Tibial nerve (tissue), 4 donors: ENCODE results near the gene FANCI. TPM values are rescaled to one million over a fixed set of nuclear protein-coding genes. Genes with fewer than 3 reads are reported as not detected.

Experiments
- DNase-seq, 2 donors: peaks; one replicate each; pipeline ENCODE4 v3.0.0-alpha.2; 2019; ENCODE audit warnings: low spot score in 2 of 2
- H3K27ac ChIP-seq, 4 donors: fragments of 200-600 bp; sonication (generic) in 3 of 4; one replicate each; pipeline ENCODE4 v1.5.1; 2017 to 2019; ENCODE audit warnings: mild to moderate bottlenecking in 1 of 4
- H3K27me3 ChIP-seq, 2 donors: fragments of 200-600 bp; sonication (generic) in 1 of 2; one replicate each; pipeline versions ENCODE4 v1.5.1 to v1.6.0; 2017 to 2019
- H3K36me3 ChIP-seq, 3 donors: fragments of 200-600 bp; sonication (generic); one replicate each; pipeline ENCODE4 v1.5.1; 2018 to 2019
- H3K4me1 ChIP-seq, 4 donors: fragments of 200-600 bp; sonication (generic) in 3 of 4; one replicate each; pipeline ENCODE4 v1.5.1; 2017 to 2019
- H3K4me3 ChIP-seq, 4 donors: fragments of 200-600 bp; sonication (generic) in 3 of 4; one replicate each; pipeline ENCODE4 v1.5.1; 2017 to 2019; ENCODE audit warnings: mild to moderate bottlenecking in 1 of 4, moderate library complexity in 1 of 4
- H3K9me3 ChIP-seq, 4 donors: fragments of 200-600 bp; sonication (generic) in 3 of 4; one replicate each; pipeline ENCODE4 v1.5.1; 2017 to 2019
- EP300 ChIP-seq, 2 donors: sonication (generic); formaldehyde crosslinking; IDR thresholded peaks; one replicate each; pipeline ENCODE4 v1.6.1; 2017; ENCODE audit warnings: antibody characterized with exemption in 2 of 2, mild to moderate bottlenecking in 1 of 2
- POLR2A ChIP-seq, 2 donors: fragments of 450-650 bp; IDR thresholded peaks; one replicate each; pipeline ENCODE4 v1.6.1; 2017; ENCODE audit warnings: antibody characterized with exemption in 2 of 2, mild to moderate bottlenecking in 2 of 2, moderate library complexity in 2 of 2
- WGBS, 2 donors: methylation state at CpG; one replicate each; pipeline ENCODE4 v1.1.5; 2018; 5-methylcytosine and 5-hydroxymethylcytosine counted together
- total RNA-seq, 4 donors: library from RNA; depleted of rRNA; stranded (reverse); fragments of >200 nt; gene quantifications; one replicate each; pipeline ENCODE4 v1.1.0, GENCODE V29; 2016
- TF ChIP-seq, protein P1 (sequence below), 5 experiments: fragments of 200-600 bp in 3 of 5; fragments of 450-650 bp in 2 of 5; sonication (generic) in 3 of 5; IDR thresholded peaks; one replicate each; pipeline ENCODE4 v1.5.1; 2016 to 2019; ENCODE audit warnings: antibody characterized with exemption in 5 of 5, mild to moderate bottlenecking in 3 of 5, moderate library complexity in 2 of 5

FANCI gene
- total RNA-seq, 4 donors from 2014 or later, result 2.7 to 8.7 (median 5.1) TPM

DNA sequence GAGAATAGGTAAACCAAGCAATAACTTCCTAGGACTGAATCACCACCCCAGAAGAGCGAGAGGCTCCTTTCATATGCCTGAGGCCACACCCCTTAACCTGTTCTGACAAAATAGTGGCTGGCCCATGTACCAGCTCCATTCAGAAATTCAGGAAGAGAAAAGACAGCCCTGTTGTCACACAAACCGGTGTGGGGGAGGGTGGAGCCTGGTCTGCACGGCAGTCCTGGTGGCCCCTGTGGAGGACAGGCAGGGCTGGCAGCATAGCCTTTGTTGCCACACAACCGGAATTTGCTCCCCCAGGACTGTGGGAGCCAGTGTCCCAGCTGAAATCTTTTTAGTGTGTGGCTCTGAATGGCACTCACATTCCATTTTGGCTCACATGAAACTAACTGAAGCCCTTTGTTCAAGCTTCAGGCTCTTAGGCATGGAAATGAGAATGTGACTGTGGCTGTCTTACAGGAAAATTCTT, 46.2 kb upstream of the FANCI start:
- peak in 1 of 2 donors; percentile 18 for DNase-seq
- Histone ChIP-seq H3K9me3 (no peaks in the 10 kb centered on the region), H3K36me3 (peaks cover 6 to 30% (median 10%) of the 10 kb centered on the region in 3 donors), H3K4me1 (peaks cover 0 to 60% (median 25%) of the 10 kb centered on the region in 4 donors), H3K27ac (peak overlapping the region; percentile 53 to 92 (median 80)), H3K4me3 (no peak overlapping the region), H3K27me3 (no peaks in the 10 kb centered on the region)
- WGBS, 2 donors, result 36 to 47% methylated on average over 4 of the region's 4 CpGs
- no peak for TF ChIP-seq POLR2A (IDR thresholded peaks at IDR 0.05)
- TF ChIP-seq EP300 (IDR thresholded peaks at IDR 0.05), result peak; percentile 61 to 90

DNA sequence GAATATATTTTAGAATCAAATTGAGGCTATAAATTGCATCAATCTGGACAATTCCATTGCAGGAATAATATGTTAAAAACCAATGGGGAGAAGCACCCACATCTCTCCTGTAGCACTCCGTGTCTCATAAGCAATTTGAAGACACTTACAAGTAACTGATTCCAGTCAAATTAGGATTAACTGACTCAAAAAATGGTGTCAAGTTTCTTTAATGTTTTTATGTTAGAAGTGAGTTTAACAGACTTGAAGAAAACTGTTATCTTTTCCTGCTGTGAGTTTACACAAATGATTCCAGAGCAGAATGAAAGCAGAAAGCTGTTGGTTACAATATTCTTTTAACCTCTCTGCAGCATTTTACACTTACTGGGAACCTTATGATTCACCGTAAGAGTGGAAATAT, 45.6 kb upstream of the FANCI start:
- no peaks in the 10 kb centered on the region for H3K9me3 ChIP-seq
- H3K27ac ChIP-seq, result peak overlapping the region; percentile 53 to 92 (median 82)
- no peak overlapping the region for H3K4me3 ChIP-seq
- TF ChIP-seq EP300 (IDR thresholded peaks at IDR 0.05) (no peak), POLR2A (IDR thresholded peaks at IDR 0.05) (no peak)
- TF ChIP-seq, protein P1, sequence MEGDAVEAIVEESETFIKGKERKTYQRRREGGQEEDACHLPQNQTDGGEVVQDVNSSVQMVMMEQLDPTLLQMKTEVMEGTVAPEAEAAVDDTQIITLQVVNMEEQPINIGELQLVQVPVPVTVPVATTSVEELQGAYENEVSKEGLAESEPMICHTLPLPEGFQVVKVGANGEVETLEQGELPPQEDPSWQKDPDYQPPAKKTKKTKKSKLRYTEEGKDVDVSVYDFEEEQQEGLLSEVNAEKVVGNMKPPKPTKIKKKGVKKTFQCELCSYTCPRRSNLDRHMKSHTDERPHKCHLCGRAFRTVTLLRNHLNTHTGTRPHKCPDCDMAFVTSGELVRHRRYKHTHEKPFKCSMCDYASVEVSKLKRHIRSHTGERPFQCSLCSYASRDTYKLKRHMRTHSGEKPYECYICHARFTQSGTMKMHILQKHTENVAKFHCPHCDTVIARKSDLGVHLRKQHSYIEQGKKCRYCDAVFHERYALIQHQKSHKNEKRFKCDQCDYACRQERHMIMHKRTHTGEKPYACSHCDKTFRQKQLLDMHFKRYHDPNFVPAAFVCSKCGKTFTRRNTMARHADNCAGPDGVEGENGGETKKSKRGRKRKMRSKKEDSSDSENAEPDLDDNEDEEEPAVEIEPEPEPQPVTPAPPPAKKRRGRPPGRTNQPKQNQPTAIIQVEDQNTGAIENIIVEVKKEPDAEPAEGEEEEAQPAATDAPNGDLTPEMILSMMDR (IDR thresholded peaks at IDR 0.05), result no peak
- DNase-seq, result no peak
- H3K4me1 ChIP-seq, result peaks cover 0 to 60% (median 25%) of the 10 kb centered on the region in 4 donors
- peaks cover 4 to 23% (median 6%) of the 10 kb centered on the region in 3 donors for H3K36me3 ChIP-seq
- H3K27me3 ChIP-seq, result no peaks in the 10 kb centered on the region
- 46 to 58% methylated on average over 2 of the region's 2 CpGs for WGBS, 2 donors

DNA sequence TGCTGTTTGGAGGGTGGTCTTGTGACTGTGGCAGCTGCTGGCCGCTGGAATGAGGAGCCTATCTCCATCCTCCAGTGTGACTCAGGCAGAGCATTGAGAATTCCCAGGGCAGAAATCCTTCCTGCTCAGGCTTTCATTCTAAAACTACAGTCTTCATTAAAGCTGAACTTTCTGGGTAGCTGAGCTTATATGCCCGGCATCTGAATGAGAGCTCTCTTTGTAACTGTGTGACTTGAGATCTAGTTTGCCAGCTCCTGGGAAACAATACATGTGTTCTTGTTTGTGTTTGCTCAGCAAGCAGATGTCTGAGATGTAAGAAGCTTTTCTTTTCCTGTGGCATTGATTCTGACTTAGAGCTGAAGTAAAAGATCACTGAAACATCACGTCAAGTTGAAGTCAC, 44.8 kb upstream of the FANCI start:
- Histone ChIP-seq H3K36me3 (peaks cover 0 to 16% (median 3%) of the 10 kb centered on the region in 3 donors), H3K4me3 (no peak overlapping the region), H3K9me3 (no peaks in the 10 kb centered on the region), H3K27ac (peak overlapping the region; percentile 53 to 92 (median 82)), H3K4me1 (peaks cover 0 to 60% (median 25%) of the 10 kb centered on the region in 4 donors), H3K27me3 (no peaks in the 10 kb centered on the region)
- TF ChIP-seq, protein P1 (IDR thresholded peaks at IDR 0.05), result no peak
- TF ChIP-seq POLR2A (IDR thresholded peaks at IDR 0.05) (no peak), EP300 (IDR thresholded peaks at IDR 0.05) (peak; percentile 37 to 68)
- DNase-seq, result no peak
- WGBS, 2 donors, result 40 to 44% methylated on average over 3 of the region's 3 CpGs

DNA sequence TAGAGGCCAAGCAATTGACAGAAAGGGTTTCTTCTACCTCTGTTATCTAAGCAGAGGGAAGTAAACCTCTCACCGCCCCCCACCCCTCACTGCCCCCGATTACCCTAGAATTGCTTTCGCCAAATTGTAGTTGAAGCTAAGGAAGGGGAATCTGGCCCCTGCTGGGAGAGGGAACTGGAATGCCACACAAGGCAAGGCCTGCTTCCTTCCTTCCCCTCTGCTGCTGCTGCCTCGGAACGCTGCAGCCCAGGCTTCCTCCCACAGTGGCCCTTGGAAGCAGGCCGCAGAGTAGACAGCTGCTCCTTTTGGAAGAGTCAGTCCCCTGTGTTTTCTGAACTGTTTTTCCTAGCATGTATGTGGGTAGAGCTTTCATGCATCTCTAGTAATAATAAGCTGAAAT, 44.0 kb upstream of the FANCI start:
- 19 to 39% methylated on average over 6 of the region's 6 CpGs for WGBS, 2 donors
- no peaks in the 10 kb centered on the region for H3K9me3 ChIP-seq
- H3K27ac ChIP-seq, result peak overlapping the region; percentile 65 to 92 (median 82)
- DNase-seq, result no peak
- H3K4me3 ChIP-seq, result no peak overlapping the region
- peaks cover 0 to 60% (median 25%) of the 10 kb centered on the region in 4 donors for H3K4me1 ChIP-seq
- H3K36me3 ChIP-seq, result peaks cover 0 to 8% (median 2%) of the 10 kb centered on the region in 3 donors
- TF ChIP-seq EP300 (IDR thresholded peaks at IDR 0.05) (no peak), POLR2A (IDR thresholded peaks at IDR 0.05) (no peak)
- TF ChIP-seq, protein P1 (IDR thresholded peaks at IDR 0.05), result no peak
- H3K27me3 ChIP-seq, result no peaks in the 10 kb centered on the region

DNA sequence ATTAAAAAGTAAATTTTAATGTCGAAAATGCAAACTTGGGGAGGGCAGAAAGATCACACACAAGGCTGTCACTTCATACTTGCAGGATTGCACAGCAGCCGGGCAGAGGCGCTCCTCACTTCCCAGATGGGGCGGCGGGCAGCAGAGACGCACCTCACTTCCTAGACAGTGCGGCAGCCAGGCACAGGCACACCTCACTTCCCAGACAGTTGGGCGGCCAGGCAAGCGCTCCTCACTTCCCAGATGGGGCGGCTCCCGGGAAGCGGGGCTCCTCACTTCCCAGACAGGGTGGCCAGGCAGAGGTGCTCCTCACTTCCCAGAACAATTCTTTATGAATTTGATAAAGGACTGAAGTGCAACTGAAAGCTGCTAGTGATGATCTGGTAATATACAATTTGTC, 43.6 kb upstream of the FANCI start:
- TF ChIP-seq, protein P1 (IDR thresholded peaks at IDR 0.05), result no peak
- TF ChIP-seq EP300 (IDR thresholded peaks at IDR 0.05) (no peak), POLR2A (IDR thresholded peaks at IDR 0.05) (no peak)
- Histone ChIP-seq H3K4me1 (peaks cover 0 to 57% (median 25%) of the 10 kb centered on the region in 4 donors), H3K27me3 (no peaks in the 10 kb centered on the region), H3K9me3 (no peaks in the 10 kb centered on the region), H3K36me3 (peaks cover 0 to 3% (median 0%) of the 10 kb centered on the region in 3 donors), H3K4me3 (no peak overlapping the region), H3K27ac (peak overlapping the region; percentile 65 to 92 (median 82))
- no peak for DNase-seq
- 76 to 80% methylated on average over 12 of the region's 12 CpGs for WGBS, 2 donors
